Endothelial cell of umbilical vein (primary cell): ENCODE results near the gene CCDC85C. TPM values are rescaled to one million over a fixed set of nuclear protein-coding genes. Genes with fewer than 3 reads are reported as not detected.

Source experiments
- BruUV-seq: library from RNA; stranded (reverse); fragments of 400-500 nt; replicated peaks from 2 replicates; lab custom pipeline; 2021; lab: Mats Ljungman, UMichigan
- CTCF ChIA-PET: fragments of 300-600, 350-600 bp; sonication (Branson Sonifier 250); formaldehyde crosslinking; loops from one replicate; lab custom pipeline; 2021; ENCODE audit warnings: antibody characterized with exemption, inconsistent platforms; lab: Charles Lee
- POLR2A ChIA-PET: fragments of 300-600, 350-600 bp; sonication (Branson Sonifier 250); formaldehyde crosslinking; loops from one replicate; lab custom pipeline; 2021; ENCODE audit warnings: antibody characterized with exemption, inconsistent platforms; lab: Charles Lee
- DNase-seq: peaks from one replicate; pipeline ENCODE4 v3.0.0-alpha.2; 2011; ENCODE audit warnings: low read depth, low spot score
- FAIRE-seq: peaks from 2 replicates; lab custom pipeline; 2011; peaks lifted over from hg19 to GRCh38; lab: Jason Lieb, UNC
- H2AFZ ChIP-seq: 2 replicates; pipeline ENCODE4 v1.6.0; 2012; ENCODE audit warnings: low read depth, low read length, control low read depth, inconsistent platforms
- H3K27ac ChIP-seq: 2 replicates; pipeline ENCODE4 v1.5.1; 2011; ENCODE audit warnings: low read depth, mild to moderate bottlenecking, control low read depth, low read length, moderate library complexity; ENCODE audit not compliant: insufficient read depth
- H3K27me3 ChIP-seq, 2 experiments: 2 replicates each; pipeline versions ENCODE4 v1.6.0 to v1.6.1; 2011; ENCODE audit warnings: low read length in 2 of 2, mixed read lengths in 1 of 2; ENCODE audit not compliant: control insufficient read depth in 2 of 2, insufficient read depth in 2 of 2
- H3K36me3 ChIP-seq, 2 experiments: 2 replicates in 1 of 2; 3 replicates in 1 of 2; pipeline ENCODE4 v1.5.1; 2011; ENCODE audit warnings: low read length in 2 of 2, mild to moderate bottlenecking in 1 of 2, moderate library complexity in 1 of 2; ENCODE audit not compliant: control insufficient read depth in 2 of 2, insufficient read depth in 2 of 2; ENCODE audit errors: extremely low read depth in 1 of 2
- H3K4me1 ChIP-seq: 3 replicates; pipeline ENCODE4 v1.5.1; 2011; ENCODE audit warnings: mild to moderate bottlenecking, low read length; ENCODE audit not compliant: control insufficient read depth, insufficient read depth; ENCODE audit errors: extremely low read depth
- H3K4me2 ChIP-seq: 2 replicates; pipeline ENCODE4 v1.6.1; 2011; ENCODE audit warnings: low read length, control low read depth, mixed read lengths; ENCODE audit not compliant: insufficient read depth
- H3K4me3 ChIP-seq, 3 experiments: fragments of 200-600 bp in 1 of 3; sonication (generic), shearing (Covaris generic) in 1 of 3; replicated peaks in 1 of 3; 2 replicates each; pipeline ENCODE4 v1.5.1; 2011 to 2016; ENCODE audit warnings: control low read depth in 3 of 3, low read length in 3 of 3, mild to moderate bottlenecking in 2 of 3, inconsistent platforms in 1 of 3, low read depth in 1 of 3, moderate library complexity in 1 of 3; ENCODE audit not compliant: insufficient read depth in 1 of 3
- H3K79me2 ChIP-seq: 2 replicates; pipeline ENCODE4 v1.6.0; 2012; ENCODE audit warnings: low read length, inconsistent platforms; ENCODE audit not compliant: control insufficient read depth, insufficient read depth
- H3K9ac ChIP-seq: replicated peaks from 2 replicates; pipeline ENCODE3; 2011; ENCODE audit warnings: low read length, control low read depth; ENCODE audit not compliant: insufficient read depth; ENCODE audit errors: extremely low read depth
- H3K9me1 ChIP-seq: replicated peaks from 3 replicates; pipeline ENCODE4 v1.6.0; 2011; ENCODE audit warnings: mild to moderate bottlenecking, low read length; ENCODE audit not compliant: control insufficient read depth, insufficient read depth; ENCODE audit errors: extremely low read depth
- H3K9me3 ChIP-seq: replicated peaks from 2 replicates; pipeline ENCODE4 v1.5.1; 2012; ENCODE audit warnings: low read length, inconsistent platforms; ENCODE audit not compliant: control insufficient read depth, insufficient read depth
- H4K20me1 ChIP-seq: replicated peaks from 2 replicates; pipeline ENCODE3; 2011; ENCODE audit warnings: mild to moderate bottlenecking, low read length; ENCODE audit not compliant: control insufficient read depth, insufficient read depth; ENCODE audit errors: extremely low read depth
- EZH2 ChIP-seq: IDR thresholded peaks from 2 replicates; pipeline ENCODE4 v1.6.1; 2012; ENCODE audit warnings: borderline replicate concordance, low read depth, mild to moderate bottlenecking, moderate library complexity, low read length, inconsistent platforms; ENCODE audit not compliant: severe bottlenecking
- GATA2 ChIP-seq: IDR thresholded peaks from 2 replicates; pipeline ENCODE4 v1.7.0; 2011; ENCODE audit warnings: low read depth, mild to moderate bottlenecking, moderate library complexity, mixed read lengths, low read length; ENCODE audit not compliant: insufficient read length, insufficient read depth
- JUN ChIP-seq: IDR thresholded peaks from 2 replicates; pipeline ENCODE4 v1.6.1; 2011; ENCODE audit warnings: borderline replicate concordance, low read depth; ENCODE audit not compliant: insufficient read length, insufficient read depth
- dilution Hi-C: fragments of 300-500 bp; cut with MboI; formaldehyde crosslinking; loops from one replicate; pipeline ENCODE4 v1.15.0; 2019; ENCODE audit warnings: low sequenced_read_pairs; ENCODE audit not compliant: extremely low pct_ligation_motif_present
- intact Hi-C: fragments of 100-400 bp; cut with micrococcal nuclease; formaldehyde crosslinking; loops from one replicate; pipeline ENCODE4 v1.10.0; 2022
- polyA plus RNA-seq, 4 experiments: library from polyadenylated mRNA; depleted of rRNA in 3 of 4; stranded (reverse) in 3 of 4; unstranded in 1 of 4; fragments of >200 nt; gene quantifications; 2 replicates each; pipeline versions ENCODE4 v1.2.1 to v1.2.3, GENCODE V29; 2011 to 2012; ENCODE audit warnings: missing spikeins in 1 of 4
- total RNA-seq: library from RNA; stranded (reverse); gene quantifications from 2 replicates; pipeline ENCODE4 v1.2.3, GENCODE V29; 2021
- TF ChIP-seq, protein P1 (sequence below): IDR thresholded peaks from 2 replicates; pipeline ENCODE4 v1.6.1; 2011; ENCODE audit not compliant: insufficient read depth, insufficient read length
- TF ChIP-seq, protein P2 (sequence below), 2 donors: IDR thresholded peaks; 1 replicate in 1 of 2; 2 replicates in 1 of 2; pipeline ENCODE4 v1.5.1; 2011; ENCODE audit warnings: low read length in 2 of 2, mild to moderate bottlenecking in 2 of 2, moderate library complexity in 2 of 2, control low read depth in 1 of 2, inconsistent platforms in 1 of 2, low read depth in 1 of 2; ENCODE audit not compliant: insufficient read depth in 1 of 2; ENCODE audit errors: extremely low read depth in 1 of 2

Gene CCDC85C
- total and polyA plus RNA-seq, 2 donors (not counting 3 experiments of a cell fraction or from before 2014, with no cell fraction given) = 7.5 to 17.8 TPM

DNA sequence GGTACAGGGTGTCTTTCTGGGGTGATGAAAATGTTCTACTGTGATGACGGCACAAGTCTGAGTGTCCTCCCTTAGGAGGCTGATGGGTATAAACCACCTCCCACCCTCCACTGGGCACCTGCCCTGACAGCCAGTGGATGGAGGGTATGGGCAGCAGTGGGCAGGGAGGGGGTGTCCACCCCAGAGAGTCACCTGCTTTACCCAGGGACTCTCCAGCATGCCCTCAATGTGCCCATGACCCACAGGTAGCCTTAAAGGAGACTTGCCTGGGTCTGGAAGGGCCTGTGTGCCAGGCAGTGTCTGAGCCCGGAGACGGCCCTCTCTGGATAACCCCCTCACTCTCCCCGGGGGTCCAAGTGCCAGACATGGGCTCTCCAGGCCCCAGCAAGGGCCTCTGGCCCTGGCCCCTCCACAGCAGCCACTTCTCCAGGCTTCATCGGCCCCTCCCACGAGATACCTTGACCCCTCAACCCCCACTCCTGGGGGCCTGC, 84.0 kb downstream of the CCDC85C start:
- Histone ChIP-seq H3K9me1 (no peaks in the 10 kb centered on the region), H3K4me1 (peaks cover 9% of the 10 kb centered on the region), H3K79me2 (no peaks in the 10 kb centered on the region), H3K9ac (no peak overlapping the region), H3K4me3 (no peak overlapping the region), H3K9me3 (no peaks in the 10 kb centered on the region), H3K4me2 (no peak overlapping the region), H4K20me1 (no peaks in the 10 kb centered on the region), H3K36me3 (no peaks in the 10 kb centered on the region), H2AFZ (no peak overlapping the region), H3K27me3 (no peaks in the 10 kb centered on the region), H3K27ac (no peak overlapping the region)
- intact Hi-C loops = loop anchor here (5.0 kb wide), 1 partner anchor 427 kb away; no protein-coding TSS in a partner anchor
- DNase-seq (no peak), FAIRE-seq (no peak)
- no TSS peak for BruUV-seq
- TF ChIP-seq, protein P1, sequence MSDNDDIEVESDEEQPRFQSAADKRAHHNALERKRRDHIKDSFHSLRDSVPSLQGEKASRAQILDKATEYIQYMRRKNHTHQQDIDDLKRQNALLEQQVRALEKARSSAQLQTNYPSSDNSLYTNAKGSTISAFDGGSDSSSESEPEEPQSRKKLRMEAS = no peak
- TF ChIP-seq GATA2 = no peak
- TF ChIP-seq, protein P2, sequence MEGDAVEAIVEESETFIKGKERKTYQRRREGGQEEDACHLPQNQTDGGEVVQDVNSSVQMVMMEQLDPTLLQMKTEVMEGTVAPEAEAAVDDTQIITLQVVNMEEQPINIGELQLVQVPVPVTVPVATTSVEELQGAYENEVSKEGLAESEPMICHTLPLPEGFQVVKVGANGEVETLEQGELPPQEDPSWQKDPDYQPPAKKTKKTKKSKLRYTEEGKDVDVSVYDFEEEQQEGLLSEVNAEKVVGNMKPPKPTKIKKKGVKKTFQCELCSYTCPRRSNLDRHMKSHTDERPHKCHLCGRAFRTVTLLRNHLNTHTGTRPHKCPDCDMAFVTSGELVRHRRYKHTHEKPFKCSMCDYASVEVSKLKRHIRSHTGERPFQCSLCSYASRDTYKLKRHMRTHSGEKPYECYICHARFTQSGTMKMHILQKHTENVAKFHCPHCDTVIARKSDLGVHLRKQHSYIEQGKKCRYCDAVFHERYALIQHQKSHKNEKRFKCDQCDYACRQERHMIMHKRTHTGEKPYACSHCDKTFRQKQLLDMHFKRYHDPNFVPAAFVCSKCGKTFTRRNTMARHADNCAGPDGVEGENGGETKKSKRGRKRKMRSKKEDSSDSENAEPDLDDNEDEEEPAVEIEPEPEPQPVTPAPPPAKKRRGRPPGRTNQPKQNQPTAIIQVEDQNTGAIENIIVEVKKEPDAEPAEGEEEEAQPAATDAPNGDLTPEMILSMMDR (IDR thresholded peaks at IDR 0.05; ENCODE audit: extremely low read depth in 1 of 2, insufficient read depth in 1 of 2, low read depth in 1 of 2, low read length in 2 of 2) = no peak
- TF ChIP-seq EZH2 = no peak
- no peak for TF ChIP-seq JUN
- ChIA-PET CTCF (interaction anchor here (0.6 to 1.3 kb wide), 4 partner anchors 86 to 108 kb away, joined by 3 to 7 read pairs (median 4); no protein-coding TSS in a partner anchor), POLR2A (no interaction called here)
- dilution Hi-C loops = no loop called here
